T-helper 9 cell (primary cell): ENCODE measurements around the gene PXDN.

ENCODE experiments used
- DNase-seq: peaks from one replicate; pipeline ENCODE4 v3.0.0-alpha.2; 2020

Gene PXDN

GRCh38 chr2:1645761-1646476 lies 98.4 kb downstream of the PXDN start:
- DNase-seq = no peak

- no peak for DNase-seq
Measured at GRCh38 chr2:1644427-1644826, 99.9 kb downstream of the PXDN start.

DNA sequence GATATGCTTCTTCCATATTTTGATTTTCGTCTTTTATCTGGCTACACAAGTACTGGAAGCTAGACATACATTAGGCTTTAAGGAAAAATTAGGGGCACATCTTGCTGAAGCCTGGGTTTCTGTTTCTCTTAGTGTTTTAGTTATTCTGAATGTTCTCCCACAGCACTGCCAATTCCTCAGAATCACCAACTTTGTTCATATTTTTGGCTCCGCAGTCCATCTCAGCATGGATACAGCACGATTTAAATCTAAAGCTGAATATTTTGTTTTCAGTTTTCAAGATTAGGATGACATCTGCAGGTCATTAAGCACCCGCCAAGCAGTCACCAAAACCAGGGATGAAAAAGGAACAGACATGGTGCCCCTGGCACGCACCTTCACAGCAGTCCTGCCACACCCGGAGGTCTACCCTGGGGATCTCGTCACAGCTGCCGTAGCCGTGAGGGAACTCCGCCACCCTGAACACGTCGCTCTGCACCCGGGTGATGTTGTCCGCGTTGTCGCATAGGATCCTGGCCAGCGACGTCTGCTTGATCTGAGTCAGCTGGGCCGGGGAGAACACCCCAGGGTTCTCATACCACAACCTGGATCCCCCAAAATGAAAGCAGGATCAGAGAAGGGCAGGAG lies 101.2 kb downstream of the PXDN start:
- DNase-seq = no peak

- no peak for DNase-seq
Measured at GRCh38 chr2:1642066-1642861, 102.1 kb downstream of the PXDN start.

DNA sequence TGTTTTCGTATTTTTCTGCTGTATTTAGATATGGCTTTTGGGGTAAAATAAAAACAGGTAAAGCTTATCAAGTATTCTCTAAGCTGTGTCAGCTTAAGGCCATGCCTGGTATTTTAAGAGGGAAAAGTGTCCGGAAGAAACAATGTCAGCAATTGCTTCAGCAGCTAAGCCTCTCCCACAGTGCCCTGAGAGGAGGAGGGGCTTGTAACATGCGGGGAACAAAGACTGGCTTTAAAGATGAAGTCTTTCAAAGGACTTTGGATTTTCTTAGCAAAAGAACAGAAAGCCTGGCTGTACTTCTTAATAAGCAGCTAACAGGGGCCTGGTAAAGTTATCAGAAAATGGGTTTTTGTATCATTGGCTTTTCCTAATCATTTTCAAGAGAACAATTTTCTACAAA lies 102.8 kb downstream of the PXDN start:
- no peak for DNase-seq

DNA sequence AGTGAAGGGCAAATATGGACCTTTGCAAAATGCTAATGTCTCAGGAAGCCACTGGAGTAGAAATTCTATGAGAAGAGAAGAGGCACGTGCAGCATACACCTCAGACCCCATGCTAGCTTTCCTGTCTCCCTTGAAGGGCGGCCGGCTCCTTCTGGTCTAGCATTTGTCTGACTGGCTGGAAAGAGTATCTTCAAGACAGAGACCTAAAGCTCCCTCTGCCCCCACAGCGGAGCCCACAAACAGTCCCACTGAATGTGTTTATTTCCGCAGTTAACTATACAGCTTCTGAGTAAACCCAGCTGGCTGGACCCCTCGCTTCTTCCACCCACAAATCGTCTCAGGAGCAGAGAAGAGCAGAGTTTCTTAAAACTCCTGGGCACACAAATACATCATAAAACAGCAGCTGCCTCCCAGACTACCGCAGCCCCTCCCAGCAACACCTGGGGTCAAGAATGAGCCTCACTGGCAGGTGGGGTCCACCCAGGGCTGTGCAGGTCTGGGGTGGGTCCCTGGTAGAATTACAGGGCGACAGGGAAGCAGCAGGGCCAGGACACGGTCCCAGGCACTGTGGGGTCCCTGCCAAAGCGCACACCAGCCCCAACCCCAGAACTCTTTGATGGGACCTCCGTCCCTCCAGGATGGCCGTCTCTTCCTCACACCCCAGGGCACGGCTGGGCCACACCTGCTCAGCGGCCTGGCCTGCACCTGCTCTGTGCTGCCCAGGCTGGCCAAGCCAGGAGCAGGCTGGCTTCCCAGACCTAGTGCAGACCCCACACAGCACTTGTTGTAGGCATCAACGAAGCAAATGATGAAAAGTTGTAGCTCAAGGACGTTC lies 103.8 kb downstream of the PXDN start:
- no peak for DNase-seq

- DNase-seq = no peak
Measured at GRCh38 chr2:1639086-1639858, 105.0 kb downstream of the PXDN start.

DNA sequence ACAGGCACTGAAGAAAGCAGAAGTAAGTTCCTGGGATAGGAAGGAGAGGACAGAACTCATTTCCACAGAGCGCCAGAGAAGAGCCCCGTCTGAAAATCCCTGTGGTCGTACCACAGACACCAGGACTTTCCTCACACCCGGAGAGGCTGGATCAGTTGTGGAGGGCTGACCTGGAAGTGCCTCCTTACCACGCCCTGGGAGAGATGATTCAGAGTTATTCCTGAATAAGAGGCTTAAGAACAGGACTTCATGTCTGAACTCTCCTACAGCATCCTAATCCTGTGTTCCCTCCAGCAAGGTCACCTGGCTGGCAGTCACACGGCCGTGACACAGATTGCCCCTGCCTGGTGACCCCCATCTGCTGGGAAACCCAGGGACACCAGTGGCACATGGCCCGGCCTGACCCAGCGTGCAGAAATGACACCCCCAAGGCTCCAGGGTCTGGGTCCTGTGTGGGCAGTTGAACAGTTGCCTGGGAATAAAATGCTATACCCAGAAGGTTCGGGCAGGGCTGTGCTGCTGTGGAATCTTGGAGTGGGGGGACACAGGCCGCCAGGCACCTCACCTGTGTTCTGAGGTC lies 105.9 kb downstream of the PXDN start:
- no peak for DNase-seq

- no peak for DNase-seq
Measured at GRCh38 chr2:1636791-1637415, 107.4 kb downstream of the PXDN start.

DNA sequence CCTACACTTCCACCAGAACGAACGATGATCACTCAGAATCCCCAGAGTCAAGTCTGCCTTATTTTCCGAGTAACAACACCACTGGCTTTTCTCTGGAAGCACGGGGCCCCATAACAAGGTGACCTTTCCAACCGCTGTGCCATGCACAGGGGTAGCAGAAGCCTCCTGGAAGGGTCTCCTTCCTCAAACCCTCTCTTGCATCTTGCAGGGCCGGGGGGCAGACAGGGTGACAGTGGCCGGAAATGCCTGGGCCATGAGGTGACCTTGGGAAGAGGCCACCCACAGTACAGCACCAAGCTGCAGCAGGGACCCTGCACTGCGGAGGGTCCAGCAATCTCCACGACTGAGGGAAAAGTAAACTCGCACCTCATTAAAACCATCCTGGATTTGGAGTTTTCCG lies 108.5 kb downstream of the PXDN start:
- no peak for DNase-seq

DNA sequence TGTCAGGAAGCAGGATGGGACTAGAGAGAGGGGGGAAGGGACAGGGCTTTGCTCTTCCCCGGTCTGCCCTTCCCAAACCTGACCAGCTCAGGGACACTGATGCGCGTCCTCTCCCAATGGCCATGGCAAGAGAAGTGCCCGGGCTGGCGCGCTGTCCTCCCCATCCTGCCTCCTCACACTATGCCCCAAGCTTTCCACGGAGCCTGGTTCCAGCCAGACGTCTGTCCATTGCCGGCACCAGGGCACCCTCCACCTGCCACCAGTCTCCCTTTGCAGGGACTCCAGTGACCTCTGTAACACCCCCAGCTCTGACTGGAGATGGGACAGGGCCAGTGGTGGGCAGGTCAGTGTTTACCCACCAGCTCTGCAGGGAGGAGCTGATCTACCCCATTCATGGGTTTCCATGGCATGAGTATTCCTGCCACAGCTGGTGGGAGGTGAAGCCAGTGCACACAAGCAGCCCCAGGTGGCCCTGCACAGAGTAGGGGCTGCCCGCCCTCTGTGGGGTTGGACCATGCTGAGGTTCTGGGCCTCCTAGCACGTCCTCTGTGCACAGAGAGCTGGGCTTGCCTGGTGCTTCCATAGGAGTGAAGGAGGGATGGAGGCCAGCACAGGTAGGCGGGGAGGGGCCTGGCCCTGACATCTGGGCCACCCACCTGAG lies 109.5 kb downstream of the PXDN start:
- no peak for DNase-seq

- no peak for DNase-seq
Measured at GRCh38 chr2:1633936-1634587, 110.3 kb downstream of the PXDN start.

GRCh38 chr2:1633092-1633671 lies 111.1 kb downstream of the PXDN start:
- no peak for DNase-seq

- DNase-seq = no peak
Measured at GRCh38 chr2:1632510-1632909, 111.8 kb downstream of the PXDN start.

GRCh38 chr2:1632002-1632348 lies 112.3 kb downstream of the PXDN start:
- no peak for DNase-seq

DNA sequence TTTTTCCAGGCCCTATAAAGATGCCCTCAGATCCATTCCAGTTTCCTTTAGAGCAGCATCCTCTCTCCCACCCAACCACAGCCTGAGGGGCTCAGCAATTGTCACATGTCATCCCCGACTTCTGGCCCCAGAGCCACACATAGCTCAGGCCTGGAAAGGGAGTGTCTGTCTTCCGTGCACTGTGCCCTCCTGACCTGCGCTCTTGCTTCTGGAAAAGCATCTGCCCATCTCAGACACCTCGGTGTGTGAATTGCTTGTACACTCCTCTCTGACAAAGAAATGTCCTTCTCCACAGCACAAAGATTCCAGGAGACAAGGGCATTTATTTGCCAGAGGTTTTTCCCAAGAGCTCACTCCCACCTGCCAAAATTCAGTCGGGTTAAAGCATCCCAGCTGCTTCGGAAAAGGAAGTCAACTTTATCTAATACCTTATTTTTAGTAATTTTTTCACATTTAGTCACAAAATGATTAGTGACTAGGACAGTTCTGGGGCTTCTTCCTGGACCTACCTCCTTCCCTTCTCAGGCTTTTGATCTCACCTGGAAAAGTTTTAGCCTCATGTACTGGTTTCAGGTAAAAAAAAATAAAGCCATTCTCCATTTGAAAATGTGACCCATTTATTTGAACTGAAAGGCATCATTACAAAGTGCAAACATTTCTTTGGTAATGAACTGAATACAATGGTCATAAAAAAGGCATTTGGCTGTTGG lies 112.9 kb downstream of the PXDN start:
- no peak for DNase-seq

GRCh38 chr2:1628893-1629292 lies 115.4 kb downstream of the PXDN start:
- no peak for DNase-seq

GRCh38 chr2:1627628-1628381 lies 116.5 kb downstream of the PXDN start:
- no peak for DNase-seq
